IMR-90 (cell line): ENCODE measurements around the gene KCNMA1. TPM values are rescaled to one million over a fixed set of nuclear protein-coding genes. Genes with fewer than 3 reads are reported as not detected.

ENCODE experiments used
- ATAC-seq: fragments of 200-7000 bp; cut with Tn5 transposase; 2 replicates; pipeline ENCODE4 v1.9.1; 2020; ENCODE audit warnings: low read depth, mild to moderate bottlenecking, moderate library complexity
- BruUV-seq: library from RNA; stranded (reverse); fragments of 400-500 nt; replicated peaks from 2 replicates; lab custom pipeline; 2021; lab: Mats Ljungman, UMichigan
- CTCF ChIA-PET: fragments of 300-600 bp; formaldehyde crosslinking; extraction: SDS; loops from one replicate; lab custom pipeline; 2021; ENCODE audit warnings: antibody characterized with exemption; lab: Yijun Ruan, JAX
- POLR2A ChIA-PET: fragments of 300-600 bp; sonication (Branson Sonifier 250); formaldehyde crosslinking; loops from one replicate; lab custom pipeline; 2022; ENCODE audit warnings: antibody characterized with exemption; ENCODE audit not compliant: unreplicated experiment; lab: Charles Lee
- DNase-seq: peaks from one replicate; pipeline ENCODE4 v3.0.0; 2013
- H2AFZ ChIP-seq: replicated peaks from 2 replicates; pipeline ENCODE3; 2013; ENCODE audit warnings: low read length, mild to moderate bottlenecking; ENCODE audit not compliant: poor library complexity
- H2AK5ac ChIP-seq: 2 replicates; pipeline ENCODE4 v1.6.1; 2013; ENCODE audit warnings: low read depth, low read length, inconsistent platforms
- H2AK9ac ChIP-seq: replicated peaks from 2 replicates; pipeline ENCODE3; 2013; ENCODE audit warnings: mild to moderate bottlenecking, low read depth, low read length, moderate library complexity; ENCODE audit not compliant: poor library complexity
- H2BK120ac ChIP-seq: 2 replicates; pipeline ENCODE4 v1.6.1; 2013; ENCODE audit warnings: low read depth, low read length, inconsistent platforms
- H2BK15ac ChIP-seq: 3 replicates; pipeline ENCODE4 v1.6.1; 2013; ENCODE audit warnings: low read depth, low read length, inconsistent platforms
- H2BK20ac ChIP-seq: 2 replicates; pipeline ENCODE4 v1.6.1; 2013; ENCODE audit warnings: low read depth, mild to moderate bottlenecking, inconsistent platforms, low read length, moderate library complexity
- H2BK5ac ChIP-seq: 2 replicates; pipeline ENCODE4 v1.6.1; 2013; ENCODE audit warnings: mild to moderate bottlenecking, low read depth, low read length, inconsistent platforms; ENCODE audit not compliant: poor library complexity, severe bottlenecking
- H3K14ac ChIP-seq: replicated peaks from 2 replicates; pipeline ENCODE4 v1.6.1; 2013; ENCODE audit warnings: low read depth, low read length, inconsistent platforms
- H3K18ac ChIP-seq: 2 replicates; pipeline ENCODE4 v1.6.1; 2013; ENCODE audit warnings: low read depth, low read length, control low read depth
- H3K23ac ChIP-seq: 2 replicates; pipeline ENCODE4 v1.6.1; 2013; ENCODE audit warnings: low read depth, low read length, inconsistent platforms
- H3K27ac ChIP-seq: 2 replicates; pipeline ENCODE4 v1.5.1; 2013; ENCODE audit warnings: mild to moderate bottlenecking, control low read depth, low read length; ENCODE audit not compliant: insufficient read depth
- H3K27me3 ChIP-seq: 2 replicates; pipeline ENCODE4 v1.6.1; 2013; ENCODE audit warnings: low read length; ENCODE audit not compliant: control insufficient read depth, insufficient read depth
- H3K36me3 ChIP-seq: 2 replicates; pipeline ENCODE4 v1.6.1; 2013; ENCODE audit warnings: low read length, mixed read lengths; ENCODE audit not compliant: control insufficient read depth, insufficient read depth
- H3K4ac ChIP-seq: 2 replicates; pipeline ENCODE4 v1.6.1; 2013; ENCODE audit warnings: low read depth, low read length, inconsistent platforms
- H3K4me1 ChIP-seq: 2 replicates; pipeline ENCODE4 v1.6.1; 2013; ENCODE audit warnings: low read length, mixed read lengths; ENCODE audit not compliant: control insufficient read depth, insufficient read depth
- H3K4me2 ChIP-seq: 2 replicates; pipeline ENCODE4 v1.6.1; 2013; ENCODE audit warnings: low read depth, mild to moderate bottlenecking, control low read depth, low read length, moderate library complexity
- H3K4me3 ChIP-seq: 2 replicates; pipeline ENCODE4 v1.5.1; 2013; ENCODE audit warnings: low read depth, mild to moderate bottlenecking, control low read depth, low read length, moderate library complexity; ENCODE audit not compliant: insufficient read depth
- H3K56ac ChIP-seq: 2 replicates; pipeline ENCODE4 v1.6.1; 2013; ENCODE audit warnings: low read length, inconsistent platforms; ENCODE audit not compliant: insufficient read depth; ENCODE audit errors: extremely low read depth
- H3K79me1 ChIP-seq, 2 experiments: 2 replicates each; pipeline ENCODE4 v1.6.1; 2013; ENCODE audit warnings: low read length in 2 of 2, inconsistent platforms in 1 of 2, low read depth in 1 of 2
- H3K9ac ChIP-seq: 2 replicates; pipeline ENCODE4 v1.6.1; 2013; ENCODE audit warnings: low read depth, low read length, control low read depth
- H3K9me1 ChIP-seq: 2 replicates; pipeline ENCODE4 v1.6.1; 2013; ENCODE audit warnings: low read length, inconsistent platforms; ENCODE audit not compliant: insufficient read depth
- H3K9me3 ChIP-seq: 2 replicates; pipeline ENCODE4 v1.6.1; 2013; ENCODE audit warnings: low read length; ENCODE audit not compliant: control insufficient read depth, insufficient read depth
- H4K20me1 ChIP-seq: 2 replicates; pipeline ENCODE4 v1.6.1; 2013; ENCODE audit warnings: low read length, inconsistent platforms; ENCODE audit not compliant: insufficient read depth
- H4K5ac ChIP-seq: 2 replicates; pipeline ENCODE4 v1.6.1; 2013; ENCODE audit warnings: mild to moderate bottlenecking, low read depth, low read length, control low read depth
- H4K8ac ChIP-seq, 2 experiments: 2 replicates each; pipeline ENCODE4 v1.6.1; 2013; ENCODE audit warnings: low read depth in 2 of 2, low read length in 2 of 2, control low read depth in 1 of 2, inconsistent platforms in 1 of 2
- H4K91ac ChIP-seq: 2 replicates; pipeline ENCODE4 v1.6.1; 2013; ENCODE audit warnings: low read depth, low read length, inconsistent platforms; ENCODE audit not compliant: insufficient read depth
- BHLHE40 ChIP-seq: fragments of 150-350 bp; IDR thresholded peaks from 2 replicates; pipeline ENCODE4 v1.6.1; 2016; ENCODE audit warnings: mild to moderate bottlenecking, low read depth, low read length
- CEBPB ChIP-seq: IDR thresholded peaks from 2 replicates; pipeline ENCODE4 v1.6.1; 2012; ENCODE audit warnings: low read depth, low read length, improper control_type of control experiment
- FOS ChIP-seq: fragments of 150-350 bp; IDR thresholded peaks from 2 replicates; pipeline ENCODE4 v1.6.1; 2016; ENCODE audit warnings: low read depth, low read length
- MXI1 ChIP-seq: IDR thresholded peaks from 2 replicates; pipeline ENCODE4 v1.6.1; 2012; ENCODE audit warnings: low read depth, mild to moderate bottlenecking, low read length, moderate library complexity, borderline replicate concordance
- NFE2L2 ChIP-seq: fragments of 150-350 bp; IDR thresholded peaks from 2 replicates; pipeline ENCODE4 v1.6.1; 2016; ENCODE audit warnings: low read depth, mild to moderate bottlenecking, low read length
- POLR2A ChIP-seq: IDR thresholded peaks from 2 replicates; pipeline ENCODE4 v1.6.1; 2012; ENCODE audit warnings: mild to moderate bottlenecking, low read depth, low read length
- RAD21 ChIP-seq: IDR thresholded peaks from 2 replicates; pipeline ENCODE4 v1.6.1; 2012; ENCODE audit warnings: low read length, improper control_type of control experiment
- RCOR1 ChIP-seq: IDR thresholded peaks from 2 replicates; pipeline ENCODE4 v1.6.1; 2012; ENCODE audit warnings: mild to moderate bottlenecking, low read length, improper control_type of control experiment; ENCODE audit not compliant: insufficient replicate concordance
- WGBS, 2 experiments: methylation state at CpG; one replicate each; pipeline versions ENCODE4 v1.1.5 to v1.1.7; 2013; ENCODE audit warnings: missing lambda C conversion rate in 2 of 2; ENCODE audit not compliant: insufficient read length in 1 of 2; ENCODE audit errors: extremely low coverage in 2 of 2; 5-methylcytosine and 5-hydroxymethylcytosine counted together
- dilution Hi-C: fragments of 300-500 bp; cut with HindIII; formaldehyde crosslinking; loops from one replicate; pipeline ENCODE4 v1.14.3; 2018; ENCODE audit warnings: low sequenced_read_pairs; ENCODE audit not compliant: unreplicated experiment
- in situ Hi-C: fragments of 300-500 bp; cut with MboI; formaldehyde crosslinking; loops from 3 replicates; pipeline ENCODE4 v1.14.3; 2019; ENCODE audit warnings: low sequenced_read_pairs, inconsistent platforms, mixed read lengths
- intact Hi-C: fragments of 100-400 bp; cut with micrococcal nuclease; formaldehyde crosslinking; loops from 2 replicates; pipeline ENCODE4 v1.10.0; 2022
- polyA plus RNA-seq, 3 experiments: library from polyadenylated mRNA; depleted of rRNA; stranded (reverse); fragments of >200 nt; gene quantifications; 2 replicates each; pipeline ENCODE4 v1.2.3, GENCODE V29; 2012; ENCODE audit warnings: low replicate concordance in 1 of 3
- total RNA-seq: library from RNA; depleted of rRNA; stranded (reverse); fragments of >200 nt; gene quantifications from 2 replicates; pipeline ENCODE4 v1.2.3, GENCODE V29; 2012
- TF ChIP-seq, protein P1 (sequence below): fragments of 150-350 bp; IDR thresholded peaks from 2 replicates; pipeline ENCODE4 v1.6.1; 2016; ENCODE audit warnings: low read depth, mild to moderate bottlenecking, low read length, moderate library complexity, borderline replicate concordance
- TF ChIP-seq, protein P2 (sequence below): conservative IDR thresholded peaks from 2 replicates; pipeline ENCODE4 v1.5.1; 2012; ENCODE audit warnings: mild to moderate bottlenecking, low read depth, low read length, improper control_type of control experiment
- TF ChIP-seq, protein P3 (sequence below): fragments of 150-350 bp; IDR thresholded peaks from 2 replicates; pipeline ENCODE4 v1.6.1; 2017; ENCODE audit warnings: mild to moderate bottlenecking, antibody characterized with exemption, low read length, low read depth

KCNMA1 gene
- total and polyA plus RNA-seq, 2 of the 4 experiments (the other 2 are of a cell fraction), result 25.6 to 29.6 TPM

GRCh38 chr10:77347052-77347451, 290.6 kb downstream of the KCNMA1 start:
- Histone ChIP-seq H3K9me1 (peaks cover 11% of the 10 kb centered on the region), H3K36me3 (no peaks in the 10 kb centered on the region), H3K56ac (no peak overlapping the region), H3K18ac (no peak overlapping the region), H4K5ac (no peak overlapping the region), H3K4ac (no peak overlapping the region), H4K8ac (no peak overlapping the region), H4K20me1 (no peaks in the 10 kb centered on the region), H3K4me1 (peaks cover 14% of the 10 kb centered on the region), H4K91ac (no peak overlapping the region), H3K9me3 (no peaks in the 10 kb centered on the region), H2BK15ac (no peak overlapping the region; the same call in 2 of the 3 replicates), H3K9ac (no peak overlapping the region), H3K79me1 (peaks cover 0 to 13% of the 10 kb centered on the region in 2 experiments; a peak in 1 of 4 replicates), H3K4me3 (no peak overlapping the region), H2AK5ac (no peak overlapping the region), H2BK5ac (no peak overlapping the region), H2BK120ac (no peak overlapping the region), H3K14ac (no peak overlapping the region), H2AK9ac (no peak overlapping the region), H3K27me3 (no peaks in the 10 kb centered on the region), H2BK20ac (no peak overlapping the region; the same call in 1 of the 2 replicates), H3K4me2 (no peak overlapping the region), H3K23ac (no peak overlapping the region), H2AFZ (no peak overlapping the region), H3K27ac (no peak overlapping the region)
- DNase-seq (no peak), ATAC-seq (no peak)
- TF ChIP-seq RAD21 (no peak), FOS (no peak), POLR2A (no peak), CEBPB (no peak), NFE2L2 (no peak), BHLHE40 (no peak), RCOR1 (no peak), MXI1 (no peak)
- TF ChIP-seq, protein P1, sequence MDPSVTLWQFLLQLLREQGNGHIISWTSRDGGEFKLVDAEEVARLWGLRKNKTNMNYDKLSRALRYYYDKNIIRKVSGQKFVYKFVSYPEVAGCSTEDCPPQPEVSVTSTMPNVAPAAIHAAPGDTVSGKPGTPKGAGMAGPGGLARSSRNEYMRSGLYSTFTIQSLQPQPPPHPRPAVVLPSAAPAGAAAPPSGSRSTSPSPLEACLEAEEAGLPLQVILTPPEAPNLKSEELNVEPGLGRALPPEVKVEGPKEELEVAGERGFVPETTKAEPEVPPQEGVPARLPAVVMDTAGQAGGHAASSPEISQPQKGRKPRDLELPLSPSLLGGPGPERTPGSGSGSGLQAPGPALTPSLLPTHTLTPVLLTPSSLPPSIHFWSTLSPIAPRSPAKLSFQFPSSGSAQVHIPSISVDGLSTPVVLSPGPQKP, result no peak
- TF ChIP-seq, protein P2, sequence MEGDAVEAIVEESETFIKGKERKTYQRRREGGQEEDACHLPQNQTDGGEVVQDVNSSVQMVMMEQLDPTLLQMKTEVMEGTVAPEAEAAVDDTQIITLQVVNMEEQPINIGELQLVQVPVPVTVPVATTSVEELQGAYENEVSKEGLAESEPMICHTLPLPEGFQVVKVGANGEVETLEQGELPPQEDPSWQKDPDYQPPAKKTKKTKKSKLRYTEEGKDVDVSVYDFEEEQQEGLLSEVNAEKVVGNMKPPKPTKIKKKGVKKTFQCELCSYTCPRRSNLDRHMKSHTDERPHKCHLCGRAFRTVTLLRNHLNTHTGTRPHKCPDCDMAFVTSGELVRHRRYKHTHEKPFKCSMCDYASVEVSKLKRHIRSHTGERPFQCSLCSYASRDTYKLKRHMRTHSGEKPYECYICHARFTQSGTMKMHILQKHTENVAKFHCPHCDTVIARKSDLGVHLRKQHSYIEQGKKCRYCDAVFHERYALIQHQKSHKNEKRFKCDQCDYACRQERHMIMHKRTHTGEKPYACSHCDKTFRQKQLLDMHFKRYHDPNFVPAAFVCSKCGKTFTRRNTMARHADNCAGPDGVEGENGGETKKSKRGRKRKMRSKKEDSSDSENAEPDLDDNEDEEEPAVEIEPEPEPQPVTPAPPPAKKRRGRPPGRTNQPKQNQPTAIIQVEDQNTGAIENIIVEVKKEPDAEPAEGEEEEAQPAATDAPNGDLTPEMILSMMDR, result no peak
- TF ChIP-seq, protein P3, sequence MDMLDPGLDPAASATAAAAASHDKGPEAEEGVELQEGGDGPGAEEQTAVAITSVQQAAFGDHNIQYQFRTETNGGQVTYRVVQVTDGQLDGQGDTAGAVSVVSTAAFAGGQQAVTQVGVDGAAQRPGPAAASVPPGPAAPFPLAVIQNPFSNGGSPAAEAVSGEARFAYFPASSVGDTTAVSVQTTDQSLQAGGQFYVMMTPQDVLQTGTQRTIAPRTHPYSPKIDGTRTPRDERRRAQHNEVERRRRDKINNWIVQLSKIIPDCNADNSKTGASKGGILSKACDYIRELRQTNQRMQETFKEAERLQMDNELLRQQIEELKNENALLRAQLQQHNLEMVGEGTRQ, result no peak
- in situ Hi-C loops (no loop called here), dilution Hi-C loops (no loop called here), intact Hi-C loops (no loop called here)
- CTCF ChIA-PET, result no interaction called here
- POLR2A ChIA-PET, result no interaction called here
- no CpG with 5 or more reads among the region's 2 CpGs for WGBS, 2 experiments
- BruUV-seq, result no TSS peak
